HG03103 (cell line): ENCODE measurements around the gene CUTA.

Experiments
- ATAC-seq: cut with Tn5 transposase; IDR thresholded peaks from one replicate; pipeline ENCODE4 v1.9.1; 2021; ENCODE audit warnings: low read depth; ENCODE audit not compliant: unreplicated experiment

CUTA gene

DNA sequence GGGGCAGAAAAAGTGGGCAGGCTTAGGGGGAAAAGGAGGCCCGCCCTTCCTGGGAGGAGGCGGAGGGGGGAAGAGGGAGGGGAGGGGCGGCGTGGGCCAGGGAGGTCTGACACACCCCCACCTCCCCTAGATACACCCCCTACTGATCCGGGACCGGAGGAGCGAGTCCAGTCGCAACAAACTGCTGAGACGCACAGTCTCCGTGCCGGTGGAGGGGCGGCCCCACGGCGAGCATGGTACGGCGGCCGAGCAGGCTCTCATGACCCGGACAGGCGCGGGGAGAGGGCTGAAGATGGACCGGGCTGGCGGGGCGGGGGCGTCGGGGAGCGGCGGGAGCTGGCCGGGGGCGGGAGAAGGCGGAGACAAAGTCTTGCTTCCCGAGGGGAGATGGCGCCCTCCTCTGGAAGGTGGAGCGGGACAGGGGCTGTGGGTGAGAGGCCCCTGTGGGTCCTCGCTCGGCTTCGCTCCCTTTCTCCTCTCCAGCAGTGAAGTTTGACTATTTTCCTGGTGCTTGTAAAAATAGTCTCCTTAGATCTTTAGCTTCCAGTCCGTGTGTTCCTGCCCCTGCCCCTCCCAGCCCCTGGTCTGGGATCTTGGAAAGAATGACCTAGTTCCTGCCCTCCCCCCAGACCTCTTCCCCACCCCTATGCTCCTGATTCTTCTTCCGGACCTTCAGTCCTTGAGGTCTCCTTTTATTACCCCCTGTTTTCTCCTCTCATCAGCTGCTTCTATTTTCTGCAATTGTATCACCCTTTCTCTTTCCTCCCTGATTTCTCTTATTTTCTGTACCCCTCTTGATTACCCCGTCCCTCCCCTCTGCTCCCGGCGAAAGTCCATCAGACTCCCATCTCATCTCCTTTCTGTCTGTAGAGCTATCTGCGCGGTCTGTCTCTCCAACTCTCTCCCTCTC is 8.0 kb upstream of the CUTA start:
- no peak for ATAC-seq

DNA sequence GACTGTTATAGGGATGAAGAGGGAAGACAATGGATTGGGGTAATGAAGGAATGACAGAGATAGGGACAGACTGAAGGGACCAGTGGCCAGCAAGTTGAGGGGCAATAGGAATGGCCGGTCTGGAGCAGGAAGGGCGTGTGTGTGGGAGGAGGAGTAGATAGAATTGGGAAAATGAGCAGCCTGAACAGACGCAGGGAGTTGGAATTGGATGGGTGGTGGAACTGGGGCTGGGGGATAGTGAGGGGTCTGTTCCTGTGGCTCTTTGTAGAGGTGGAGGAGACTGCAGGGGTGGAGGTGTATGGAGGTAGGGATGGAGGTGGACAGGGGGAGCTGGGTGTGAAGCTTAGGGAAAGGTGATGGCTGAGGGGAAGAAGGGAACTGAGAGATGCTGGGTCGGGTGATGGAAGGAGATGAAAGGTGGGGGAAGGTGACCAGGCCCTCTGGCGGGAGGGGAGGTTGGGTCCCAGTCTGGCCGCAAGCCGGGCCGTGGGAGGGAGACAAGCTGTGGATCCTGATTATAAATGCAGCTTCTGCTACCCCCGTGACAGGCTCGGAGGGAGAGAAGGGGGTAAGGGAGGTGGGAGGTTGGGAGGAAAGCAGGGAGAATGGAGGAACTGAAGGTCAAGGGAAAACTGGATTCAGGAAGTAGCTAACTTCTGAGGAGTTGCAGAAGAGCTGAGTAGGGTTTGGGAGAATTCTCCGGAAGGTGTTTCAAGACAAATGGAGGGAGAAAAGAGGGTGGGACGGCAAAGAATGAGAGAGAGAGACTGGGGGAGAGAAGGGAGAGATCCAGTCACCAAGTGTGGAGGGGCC is 7.2 kb upstream of the CUTA start:
- no peak for ATAC-seq

DNA sequence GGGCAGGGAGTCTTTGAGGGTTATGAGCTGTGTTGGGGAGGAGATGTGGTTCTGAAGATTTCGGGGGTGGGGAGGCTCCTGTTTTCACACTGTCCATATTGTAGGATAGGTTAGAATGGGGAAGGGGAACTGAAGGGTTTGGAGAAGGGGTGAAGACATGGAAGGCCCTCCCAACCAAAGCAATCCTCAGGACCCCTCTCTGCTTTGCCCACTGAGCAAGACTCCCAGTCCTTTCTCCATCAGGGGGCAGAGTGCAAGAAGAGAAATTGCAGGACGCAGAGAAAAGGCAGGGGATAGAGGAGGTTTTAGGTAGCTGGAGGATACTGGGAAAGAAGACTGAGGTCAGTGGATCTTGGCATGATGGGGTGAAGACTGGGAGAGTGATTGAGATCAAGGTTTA is 5.9 kb upstream of the CUTA start:
- no peak for ATAC-seq

DNA sequence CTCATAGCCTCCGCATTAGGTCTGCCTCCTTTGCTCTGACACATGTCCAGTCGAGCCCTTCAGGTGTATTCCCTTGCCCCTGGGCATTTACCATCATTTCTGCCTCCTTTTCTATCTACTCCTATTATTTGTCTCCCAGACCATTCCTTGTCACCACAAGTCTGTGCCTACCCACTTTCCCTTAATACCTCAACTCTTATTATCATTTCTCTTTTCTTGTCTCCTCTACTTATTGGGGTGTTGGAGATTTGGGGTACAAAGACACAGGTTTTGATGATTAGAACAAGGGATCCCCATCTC is 3.4 kb upstream of the CUTA start:
- no peak for ATAC-seq

DNA sequence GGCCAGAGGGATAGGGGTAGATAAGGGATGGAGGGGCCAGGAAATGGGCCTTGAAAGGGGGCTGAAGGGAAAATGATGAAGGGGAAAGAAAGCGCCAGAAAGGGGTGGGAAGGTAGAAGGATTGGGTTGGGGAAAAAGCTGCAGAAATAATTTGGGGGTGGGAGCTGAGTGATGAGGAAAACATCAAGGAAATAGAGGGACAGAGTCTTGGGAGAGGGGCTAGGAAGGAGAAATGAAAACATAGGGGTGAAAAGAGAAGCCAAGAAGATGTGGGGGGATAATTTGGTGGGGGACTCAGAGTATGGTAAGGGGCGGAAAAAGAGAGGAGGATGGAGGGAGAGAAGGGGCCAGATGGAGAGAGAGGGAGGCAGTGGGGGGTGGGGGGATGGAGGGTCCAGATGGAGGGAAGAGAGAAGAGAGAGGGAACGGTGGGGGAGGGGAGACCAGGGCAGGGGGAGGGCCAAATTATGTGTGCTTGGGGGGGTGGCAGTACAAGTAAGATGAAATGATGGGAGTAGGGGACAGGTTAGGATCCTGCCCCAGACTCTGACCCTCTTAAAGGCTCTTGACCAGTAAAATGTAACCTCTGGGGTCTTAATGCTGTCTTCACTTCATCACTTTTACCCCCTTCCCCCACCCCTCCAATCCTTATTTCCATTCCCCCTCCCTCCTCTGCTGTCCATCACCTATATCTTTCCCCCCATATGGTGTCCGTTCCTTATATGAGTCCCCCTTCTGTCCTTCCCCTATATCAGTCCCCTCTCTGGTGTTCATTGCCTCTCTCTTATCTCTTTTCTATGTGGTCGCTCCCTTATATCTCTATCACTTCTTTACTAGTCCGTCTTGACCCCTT is 2.8 kb upstream of the CUTA start:
- no peak for ATAC-seq

DNA sequence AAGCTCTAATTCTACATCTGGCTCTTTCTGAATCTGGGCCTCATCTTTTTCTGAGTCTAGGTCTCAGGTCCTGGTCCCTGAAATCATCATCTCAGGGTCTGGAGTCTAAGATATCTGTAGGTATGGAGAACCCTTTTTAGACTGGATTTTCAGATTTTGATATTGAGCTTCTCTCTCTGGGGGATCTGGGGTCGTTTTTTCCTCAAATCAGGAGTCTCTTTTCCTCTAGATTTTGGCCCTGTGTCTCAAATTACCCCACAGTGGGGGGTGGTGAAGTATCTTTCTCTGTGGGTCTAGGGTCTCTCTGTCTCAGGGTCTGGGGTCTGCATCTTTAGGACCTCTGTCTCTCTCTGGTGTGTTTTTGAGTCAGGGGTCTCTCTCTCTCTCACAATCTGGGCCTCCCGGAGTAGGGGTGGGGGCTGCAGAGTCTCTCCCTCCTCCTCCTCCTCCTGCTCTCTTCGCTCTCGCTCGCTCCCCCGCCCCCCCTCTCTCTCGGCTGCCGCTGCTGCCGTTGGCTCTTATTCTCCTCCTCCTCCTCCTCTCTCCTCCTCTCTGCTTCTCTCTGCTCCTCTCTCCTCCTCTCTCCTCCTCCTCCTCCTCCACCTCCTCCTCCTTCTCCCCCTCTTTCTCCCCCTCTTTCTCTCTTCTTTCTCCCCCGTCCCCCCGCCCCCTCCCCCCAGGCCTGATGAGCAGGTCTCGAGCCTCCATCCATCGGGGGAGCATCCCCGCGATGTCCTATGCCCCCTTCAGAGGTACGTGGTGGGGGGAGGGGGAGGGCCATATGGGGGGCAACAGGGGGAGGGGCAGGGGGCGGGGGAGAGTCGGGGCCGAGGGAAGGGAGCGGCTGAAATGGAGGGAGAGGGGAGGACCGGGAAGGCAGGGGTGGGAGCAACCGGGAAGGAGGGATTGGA is 1.9 kb upstream of the CUTA start, which contains the start of gene SYNGAP1:
SYNGAP1 (plus strand) TSS at position 486 of the 911 bp plus-strand sequence; CDS start at position 686, 200 bp downstream.
- no peak for ATAC-seq

DNA sequence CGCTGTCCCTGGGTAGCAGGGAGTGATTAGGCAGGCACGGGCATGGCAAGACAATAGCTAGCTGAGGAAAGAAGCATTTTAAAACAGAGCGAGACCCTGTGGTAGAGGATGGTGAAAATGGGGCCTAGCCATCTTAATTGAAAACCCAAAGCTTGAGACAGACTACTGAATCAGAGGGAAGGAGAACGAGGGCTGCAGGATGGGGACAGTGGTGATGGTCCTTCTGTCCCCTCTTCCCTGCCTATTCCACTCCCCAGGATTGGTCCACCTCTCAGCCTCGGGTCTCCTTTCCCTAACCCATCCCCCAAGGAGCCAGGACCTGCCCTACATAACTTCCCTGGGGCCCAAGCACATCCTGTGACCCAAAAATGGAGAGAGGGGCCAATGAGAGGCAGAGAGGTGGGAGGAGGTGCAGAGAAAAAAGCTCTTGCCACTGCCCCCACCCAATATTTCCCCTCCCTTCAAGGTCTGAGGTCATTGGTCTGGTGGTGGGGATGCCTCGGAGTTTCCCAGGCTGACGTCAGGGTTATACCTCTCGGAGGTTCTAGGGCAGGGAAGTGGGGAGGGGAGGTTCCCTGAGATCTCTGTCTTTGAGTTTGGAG is 884 bp upstream of the CUTA start:
- no peak for ATAC-seq

DNA sequence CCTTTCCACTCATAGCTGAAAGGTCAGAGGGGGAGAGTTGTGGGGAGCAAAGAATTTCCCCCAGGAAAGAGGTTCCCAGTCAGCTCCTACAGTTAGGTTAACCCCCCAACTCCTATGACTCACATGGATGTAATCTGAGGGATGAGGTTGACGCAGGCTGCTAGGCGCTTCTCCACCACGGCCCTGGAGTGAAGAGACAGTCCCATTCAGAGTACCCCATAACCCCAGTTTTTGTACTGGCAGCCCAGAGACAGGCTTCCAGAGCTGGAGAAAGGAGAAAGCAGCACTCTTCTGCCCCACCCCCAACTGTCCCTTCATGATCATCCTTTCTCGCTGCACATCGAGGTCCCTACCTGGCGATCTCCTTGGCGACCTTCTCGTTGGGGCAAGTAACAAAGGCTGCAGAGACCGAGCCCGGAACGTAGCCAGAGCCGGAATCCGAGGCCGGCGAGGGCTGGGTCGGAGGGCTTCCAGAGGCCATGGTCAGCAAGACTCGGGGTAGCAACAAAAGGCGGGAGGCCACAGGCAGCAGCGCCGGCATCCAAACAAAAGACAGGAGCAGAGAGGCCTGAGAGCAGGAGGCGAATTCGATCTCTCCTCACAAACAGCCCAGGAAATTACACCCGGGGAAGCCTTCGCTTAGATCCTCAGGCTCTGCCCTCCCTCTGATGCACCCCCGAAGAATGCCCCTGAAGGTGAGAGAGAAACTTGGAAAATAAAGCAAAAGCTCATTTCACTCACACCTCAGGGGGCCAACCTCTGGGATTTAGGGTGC is 592 bp downstream of the CUTA start:
- ATAC-seq: no peak

DNA sequence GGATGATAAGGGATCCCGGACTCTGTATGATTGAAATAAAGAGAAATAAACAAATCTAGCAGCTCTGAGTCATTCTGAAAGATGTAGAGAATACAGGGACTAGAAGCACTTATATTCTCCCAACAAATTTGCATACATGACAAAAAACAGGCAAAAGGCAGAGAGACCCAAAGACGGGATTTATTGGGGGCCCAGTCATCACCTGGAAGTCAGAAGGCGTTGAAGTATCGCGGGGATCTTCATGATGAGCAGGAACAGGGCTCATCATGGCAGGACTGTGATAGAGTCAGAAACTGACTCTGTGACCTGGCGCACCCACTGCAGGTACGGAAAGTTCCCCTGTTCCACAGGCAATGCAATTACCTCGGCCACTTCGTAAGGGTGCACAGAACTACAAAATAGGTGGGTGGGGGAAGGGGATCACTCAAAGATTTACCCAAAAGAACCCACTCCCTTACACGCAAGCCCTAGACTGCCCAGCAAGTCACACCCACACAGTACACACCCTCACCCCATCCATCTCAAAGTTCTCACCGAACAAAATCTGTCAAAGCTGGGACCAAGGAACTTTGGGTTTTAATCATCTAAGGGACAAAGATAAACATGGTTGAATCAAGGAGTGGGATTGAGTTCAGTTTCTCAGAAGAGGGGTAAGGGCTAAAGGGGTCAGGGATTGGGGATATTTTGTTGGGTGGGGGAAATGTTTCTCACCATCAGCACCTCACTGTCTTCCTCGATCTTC is 1.4 kb downstream of the CUTA start:
- no peak for ATAC-seq

DNA sequence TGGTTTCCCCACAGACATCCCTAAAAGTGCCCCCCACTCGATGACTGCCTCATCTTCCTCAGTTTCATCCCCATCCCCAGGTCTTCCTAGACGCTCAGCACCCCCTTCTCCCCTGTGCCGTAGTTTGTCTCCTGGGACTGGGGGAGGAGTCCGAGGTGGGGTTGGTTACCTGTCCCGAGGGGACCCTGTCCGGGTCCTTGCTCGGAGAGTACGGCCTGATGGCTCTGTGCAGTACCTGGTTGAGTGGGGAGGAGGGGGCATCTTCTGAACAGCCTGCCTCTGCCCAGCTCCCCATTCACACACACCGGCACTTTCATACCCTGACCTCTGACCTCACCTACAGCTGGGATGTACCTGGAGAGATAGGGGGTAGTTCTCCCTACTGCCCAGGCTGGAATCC is 2.1 kb downstream of the CUTA start:
- ATAC-seq: no peak

DNA sequence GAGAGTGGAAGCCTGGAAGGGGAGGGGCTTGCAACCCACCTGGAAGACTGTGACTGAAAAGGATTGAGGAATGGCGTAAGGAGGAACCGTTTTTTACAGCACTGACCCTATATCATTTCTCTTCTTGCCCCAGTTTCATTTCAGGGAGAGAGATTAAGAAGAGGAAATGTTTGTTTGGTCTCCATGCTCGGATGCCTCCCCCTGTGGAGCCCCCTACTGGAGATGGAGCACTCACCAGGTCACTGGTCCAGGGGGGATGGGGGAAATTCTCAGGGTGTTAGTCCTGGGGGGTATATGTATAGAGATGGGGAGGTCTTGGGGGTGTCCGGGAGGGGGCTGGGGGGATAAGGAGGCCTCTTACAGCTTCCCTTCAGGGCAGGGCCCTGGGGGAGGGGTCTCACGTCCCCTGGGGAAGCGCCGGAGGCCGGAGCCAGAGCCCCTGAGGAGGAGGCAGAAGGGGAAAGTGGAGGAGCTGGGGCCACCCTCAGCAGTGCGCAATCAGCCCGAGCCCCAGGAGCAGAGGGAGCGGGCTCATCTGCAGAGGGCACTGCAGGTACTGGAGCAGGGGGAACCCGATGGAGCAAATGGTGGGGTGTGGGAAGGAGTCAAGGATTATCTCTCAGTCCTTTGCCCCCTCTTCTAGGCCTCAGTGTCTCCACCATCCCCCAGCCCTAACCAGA is 3.2 kb downstream of the CUTA start:
- ATAC-seq: no peak

DNA sequence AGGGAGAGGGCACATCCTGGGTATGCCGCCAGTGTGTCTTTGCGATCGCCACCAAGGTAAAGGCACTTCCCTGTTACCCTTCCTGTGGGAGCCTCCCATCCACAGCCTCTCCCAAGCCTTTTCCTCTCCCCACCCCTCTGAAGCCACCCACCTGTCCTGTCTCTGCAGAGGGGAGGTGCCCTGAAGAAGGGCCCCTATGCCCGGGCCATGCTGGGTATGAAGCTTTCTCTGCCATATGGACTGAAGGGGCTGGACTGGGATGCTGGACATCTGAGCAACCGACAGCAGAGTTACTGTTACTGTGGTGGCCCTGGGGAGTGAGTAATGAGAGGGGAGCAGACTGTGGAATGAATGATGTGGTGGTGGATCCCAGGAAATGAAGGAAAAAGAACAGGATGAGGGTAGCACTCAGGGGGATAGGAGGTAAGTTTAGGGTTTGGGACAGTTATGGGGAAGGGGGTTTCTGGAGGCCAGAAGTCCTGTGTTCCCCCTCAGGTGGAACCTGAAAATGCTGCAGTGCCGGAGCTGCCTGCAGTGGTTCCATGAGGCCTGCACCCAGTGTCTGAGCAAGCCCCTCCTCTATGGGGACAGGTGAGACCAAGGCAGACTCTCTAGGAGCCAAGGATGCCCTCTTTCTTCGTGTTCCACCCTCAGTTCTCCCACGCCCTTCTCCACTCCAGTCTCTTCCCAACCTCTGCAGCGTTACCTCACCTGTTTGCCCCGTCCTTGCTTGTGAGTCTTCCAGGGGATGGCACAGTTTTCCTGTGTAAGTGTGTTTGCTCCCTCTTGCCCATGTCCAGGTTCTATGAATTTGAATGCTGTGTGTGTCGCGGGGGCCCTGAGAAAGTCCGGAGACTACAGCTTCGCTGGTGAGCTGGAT is 4.4 kb downstream of the CUTA start:
- no peak for ATAC-seq

DNA sequence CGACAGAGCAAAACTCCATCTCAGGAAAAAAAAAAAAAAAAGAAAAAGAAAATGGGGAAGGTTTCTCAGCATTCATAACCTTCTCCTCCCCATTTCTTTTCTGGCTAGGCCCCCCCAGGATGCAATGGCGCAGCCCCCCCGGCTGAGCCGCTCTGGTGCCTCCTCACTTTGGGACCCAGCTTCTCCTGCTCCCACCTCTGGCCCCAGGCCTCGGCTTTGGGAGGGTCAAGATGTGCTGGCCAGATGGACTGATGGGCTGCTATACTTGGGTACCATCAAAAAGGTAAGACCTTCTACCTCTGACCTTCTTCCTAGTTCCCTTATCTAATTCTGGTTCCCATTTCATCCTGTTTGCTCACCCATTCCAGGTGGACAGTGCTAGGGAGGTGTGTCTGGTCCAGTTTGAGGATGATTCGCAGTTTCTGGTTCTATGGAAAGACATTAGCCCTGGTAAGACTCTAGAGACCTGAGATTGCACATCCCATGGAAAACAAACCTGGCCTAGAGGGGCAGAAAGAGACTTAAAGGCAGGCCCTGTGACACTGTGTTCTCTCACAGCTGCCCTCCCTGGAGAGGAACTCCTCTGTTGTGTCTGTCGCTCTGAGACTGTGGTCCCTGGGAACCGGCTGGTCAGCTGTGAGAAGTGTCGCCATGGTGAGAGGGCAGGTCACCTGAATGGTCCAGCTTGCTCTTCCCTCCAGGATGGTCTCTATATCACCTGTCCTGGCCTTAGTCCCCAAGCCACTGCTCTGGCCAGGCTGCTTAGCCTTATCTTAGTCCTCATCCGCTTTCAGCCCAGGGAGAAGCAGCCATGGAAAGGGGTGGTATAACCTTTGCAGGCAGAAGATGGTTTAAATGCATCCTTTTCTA is 5.5 kb downstream of the CUTA start:
- no peak for ATAC-seq

DNA sequence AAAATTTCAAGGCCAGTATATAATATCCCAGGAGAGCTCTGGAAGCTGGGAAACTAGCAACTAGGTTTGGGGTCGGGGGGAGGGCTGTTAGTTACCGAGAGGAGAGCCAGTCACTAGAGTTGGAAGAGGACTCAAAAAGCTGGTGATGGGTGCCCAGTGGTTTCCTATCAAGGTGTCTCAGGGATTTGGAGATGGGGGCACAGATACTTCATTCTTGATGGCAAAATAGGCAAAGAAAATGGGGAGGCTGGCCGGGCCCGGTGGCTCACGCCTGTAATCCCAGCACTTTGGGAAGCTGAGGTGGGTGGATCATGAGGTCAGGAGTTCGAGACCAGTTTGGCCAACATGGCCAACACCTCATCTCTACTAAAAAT is 6.3 kb downstream of the CUTA start:
- ATAC-seq: no peak

DNA sequence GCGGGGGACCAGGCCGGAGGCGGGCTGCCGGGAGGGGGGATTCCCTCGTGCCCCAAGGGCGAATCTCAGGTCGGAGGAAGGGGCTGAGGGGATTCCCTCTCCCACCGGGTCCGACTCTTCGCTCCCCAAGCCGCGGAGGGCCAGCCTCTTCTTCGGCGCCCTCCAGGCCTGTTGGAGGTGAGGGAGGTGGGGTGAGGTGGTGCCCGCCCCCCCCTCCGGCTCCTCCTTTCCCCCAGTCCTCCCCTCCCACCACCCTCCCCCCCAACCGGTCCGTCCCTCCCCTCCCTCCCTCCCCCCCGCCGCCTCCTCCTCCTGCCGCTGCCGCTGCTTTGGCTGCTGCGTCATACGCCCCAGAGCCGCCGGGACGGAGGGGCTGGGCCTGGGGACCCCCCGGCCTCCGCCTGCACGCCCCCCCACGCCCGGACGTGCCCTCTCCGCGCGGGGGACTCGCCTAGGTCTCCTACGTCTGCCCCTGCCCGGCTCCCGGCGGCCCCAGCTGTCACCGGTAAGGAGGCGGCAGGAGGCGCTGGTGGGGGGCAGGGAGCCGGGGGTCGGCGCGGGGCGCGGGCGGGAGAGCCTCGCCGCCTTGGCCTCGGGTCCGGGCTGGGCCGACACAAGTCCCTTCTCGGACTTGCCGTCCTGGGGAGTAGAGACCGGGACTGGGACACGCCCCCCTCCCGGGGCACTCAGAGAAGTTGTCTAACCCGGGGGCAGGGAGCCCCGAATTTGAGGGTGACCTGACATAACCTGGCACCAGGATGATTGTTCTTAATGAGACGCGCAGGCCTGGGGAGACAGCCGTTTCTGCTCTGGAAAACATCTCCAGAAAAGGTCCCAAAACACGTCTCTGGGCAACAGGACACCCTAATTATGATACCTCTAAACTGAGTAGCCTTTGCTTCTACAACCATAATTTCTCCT is 6.9 kb downstream of the CUTA start, which contains the start of gene PHF1:
PHF1 (plus strand) TSS at position 304 of the 921 bp plus-strand sequence. CDS start 1,250 bp downstream, outside the sequence.
- ATAC-seq: peak; percentile 24
